H1 (cell line): ENCODE measurements around the gene DNAJC16. TPM values are rescaled to one million over a fixed set of nuclear protein-coding genes. Genes with fewer than 3 reads are reported as not detected.

Source experiments
- GABPA ChIP-seq: IDR thresholded peaks from 2 replicates; pipeline ENCODE4 v1.6.1; 2011; ENCODE audit warnings: mild to moderate bottlenecking, low read length, moderate library complexity, borderline replicate concordance; ENCODE audit not compliant: insufficient read depth
- HDAC6 ChIP-seq: IDR thresholded peaks from one replicate; pipeline ENCODE4 v1.7.1; 2012; ENCODE audit warnings: low read depth, mild to moderate bottlenecking, inconsistent platforms, low read length, moderate library complexity
- SIX5 ChIP-seq: IDR thresholded peaks from 2 replicates; pipeline ENCODE4 v1.6.1; 2011; ENCODE audit warnings: mild to moderate bottlenecking, low read depth, low read length
- SP2 ChIP-seq: IDR thresholded peaks from 2 replicates; pipeline ENCODE4 v1.6.1; 2012; ENCODE audit warnings: mild to moderate bottlenecking, low read length, inconsistent platforms
- TBP ChIP-seq: IDR thresholded peaks from 2 replicates; pipeline ENCODE4 v1.6.1; 2011; ENCODE audit warnings: low read depth, low read length, improper control_type of control experiment
- polyA plus RNA-seq, 7 experiments: library from polyadenylated mRNA; depleted of rRNA in 3 of 7; stranded (reverse) in 5 of 7; unstranded in 2 of 7; fragments of >200 nt in 5 of 7; fragments of 200-250 nt in 2 of 7; gene quantifications; 1 replicate in 5 of 7; 2 replicates in 1 of 7; 4 replicates in 1 of 7; pipeline versions ENCODE4 v1.2.1 to v1.2.3, GENCODE V29; 2011 to 2013; ENCODE audit warnings: missing spikeins in 2 of 7, mixed read lengths in 2 of 7
- total RNA-seq: library from RNA; stranded (reverse); fragmentation: NEBNext Ultra II Directional; extraction: Animal tissue kit (Norgen Biotek cat#: 25700); gene quantifications from 2 replicates; pipeline ENCODE4 v1.2.1, GENCODE V29; 2021
- TF ChIP-seq, protein P1 (sequence below): fragments of 300-600 bp; sonication (generic); IDR thresholded peaks from 2 replicates; pipeline ENCODE4 v1.7.1; 2012; ENCODE audit warnings: low read length, moderate library complexity, mild to moderate bottlenecking, inconsistent platforms; ENCODE audit not compliant: insufficient replicate concordance
- TF ChIP-seq, protein P2 (sequence below), 3 experiments: IDR thresholded peaks; 1 replicate in 2 of 3; 2 replicates in 1 of 3; pipeline versions ENCODE4 v1.5.1 to v1.6.1; 2011; ENCODE audit warnings: low read length in 3 of 3, mild to moderate bottlenecking in 3 of 3, inconsistent platforms in 2 of 3, low read depth in 1 of 3, moderate library complexity in 1 of 3; ENCODE audit not compliant: insufficient read depth in 1 of 3; ENCODE audit errors: control extremely low read depth in 1 of 3

DNAJC16 gene
- total and polyA plus RNA-seq, 2 of the 8 experiments (the other 6 are each of a cell fraction or from before 2014, with no cell fraction given) = 7.9 to 23.3 TPM

DNA sequence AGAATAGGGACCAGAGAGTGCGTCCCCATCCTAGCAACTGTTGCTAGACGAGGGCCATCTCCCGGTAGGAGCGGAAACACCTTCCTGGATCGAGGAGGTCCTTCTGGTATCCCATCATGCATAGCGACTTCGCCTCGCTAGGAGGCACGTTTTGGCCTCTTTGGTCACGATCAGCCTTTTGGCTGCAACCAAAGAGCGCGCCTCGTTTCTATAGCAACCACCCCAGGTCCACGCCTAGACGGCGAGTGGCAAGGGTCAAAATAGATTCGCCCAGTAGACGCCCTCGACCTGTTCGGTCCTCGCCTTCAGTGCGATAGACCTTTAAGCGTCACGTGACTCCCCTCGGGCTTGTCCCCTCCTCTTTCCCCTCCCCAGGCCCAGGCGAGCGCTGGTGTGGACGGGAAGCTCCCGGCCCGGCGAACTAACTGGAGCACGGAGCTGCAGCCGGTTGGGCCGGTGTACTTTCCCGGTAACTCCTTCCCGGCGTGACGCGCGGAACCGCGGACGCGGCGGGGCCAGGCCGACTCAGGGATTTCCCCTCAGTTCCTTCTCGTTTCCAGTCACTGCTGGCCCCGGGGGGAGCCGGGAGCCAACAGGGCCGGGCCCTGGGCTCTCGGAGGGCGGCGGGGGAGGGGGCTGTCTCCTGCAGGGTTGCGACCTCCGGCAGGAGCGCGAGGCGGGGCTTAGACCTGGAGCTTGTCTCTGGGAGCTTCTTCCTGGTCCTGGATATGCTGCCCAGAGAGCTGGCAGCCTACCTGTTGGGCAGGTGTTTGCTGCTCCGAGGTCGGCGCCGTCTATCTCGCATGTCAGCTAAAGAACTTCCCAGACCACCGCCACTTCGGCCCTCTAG lies at the start of gene DNAJC16 (continued):
- TF ChIP-seq, protein P1, sequence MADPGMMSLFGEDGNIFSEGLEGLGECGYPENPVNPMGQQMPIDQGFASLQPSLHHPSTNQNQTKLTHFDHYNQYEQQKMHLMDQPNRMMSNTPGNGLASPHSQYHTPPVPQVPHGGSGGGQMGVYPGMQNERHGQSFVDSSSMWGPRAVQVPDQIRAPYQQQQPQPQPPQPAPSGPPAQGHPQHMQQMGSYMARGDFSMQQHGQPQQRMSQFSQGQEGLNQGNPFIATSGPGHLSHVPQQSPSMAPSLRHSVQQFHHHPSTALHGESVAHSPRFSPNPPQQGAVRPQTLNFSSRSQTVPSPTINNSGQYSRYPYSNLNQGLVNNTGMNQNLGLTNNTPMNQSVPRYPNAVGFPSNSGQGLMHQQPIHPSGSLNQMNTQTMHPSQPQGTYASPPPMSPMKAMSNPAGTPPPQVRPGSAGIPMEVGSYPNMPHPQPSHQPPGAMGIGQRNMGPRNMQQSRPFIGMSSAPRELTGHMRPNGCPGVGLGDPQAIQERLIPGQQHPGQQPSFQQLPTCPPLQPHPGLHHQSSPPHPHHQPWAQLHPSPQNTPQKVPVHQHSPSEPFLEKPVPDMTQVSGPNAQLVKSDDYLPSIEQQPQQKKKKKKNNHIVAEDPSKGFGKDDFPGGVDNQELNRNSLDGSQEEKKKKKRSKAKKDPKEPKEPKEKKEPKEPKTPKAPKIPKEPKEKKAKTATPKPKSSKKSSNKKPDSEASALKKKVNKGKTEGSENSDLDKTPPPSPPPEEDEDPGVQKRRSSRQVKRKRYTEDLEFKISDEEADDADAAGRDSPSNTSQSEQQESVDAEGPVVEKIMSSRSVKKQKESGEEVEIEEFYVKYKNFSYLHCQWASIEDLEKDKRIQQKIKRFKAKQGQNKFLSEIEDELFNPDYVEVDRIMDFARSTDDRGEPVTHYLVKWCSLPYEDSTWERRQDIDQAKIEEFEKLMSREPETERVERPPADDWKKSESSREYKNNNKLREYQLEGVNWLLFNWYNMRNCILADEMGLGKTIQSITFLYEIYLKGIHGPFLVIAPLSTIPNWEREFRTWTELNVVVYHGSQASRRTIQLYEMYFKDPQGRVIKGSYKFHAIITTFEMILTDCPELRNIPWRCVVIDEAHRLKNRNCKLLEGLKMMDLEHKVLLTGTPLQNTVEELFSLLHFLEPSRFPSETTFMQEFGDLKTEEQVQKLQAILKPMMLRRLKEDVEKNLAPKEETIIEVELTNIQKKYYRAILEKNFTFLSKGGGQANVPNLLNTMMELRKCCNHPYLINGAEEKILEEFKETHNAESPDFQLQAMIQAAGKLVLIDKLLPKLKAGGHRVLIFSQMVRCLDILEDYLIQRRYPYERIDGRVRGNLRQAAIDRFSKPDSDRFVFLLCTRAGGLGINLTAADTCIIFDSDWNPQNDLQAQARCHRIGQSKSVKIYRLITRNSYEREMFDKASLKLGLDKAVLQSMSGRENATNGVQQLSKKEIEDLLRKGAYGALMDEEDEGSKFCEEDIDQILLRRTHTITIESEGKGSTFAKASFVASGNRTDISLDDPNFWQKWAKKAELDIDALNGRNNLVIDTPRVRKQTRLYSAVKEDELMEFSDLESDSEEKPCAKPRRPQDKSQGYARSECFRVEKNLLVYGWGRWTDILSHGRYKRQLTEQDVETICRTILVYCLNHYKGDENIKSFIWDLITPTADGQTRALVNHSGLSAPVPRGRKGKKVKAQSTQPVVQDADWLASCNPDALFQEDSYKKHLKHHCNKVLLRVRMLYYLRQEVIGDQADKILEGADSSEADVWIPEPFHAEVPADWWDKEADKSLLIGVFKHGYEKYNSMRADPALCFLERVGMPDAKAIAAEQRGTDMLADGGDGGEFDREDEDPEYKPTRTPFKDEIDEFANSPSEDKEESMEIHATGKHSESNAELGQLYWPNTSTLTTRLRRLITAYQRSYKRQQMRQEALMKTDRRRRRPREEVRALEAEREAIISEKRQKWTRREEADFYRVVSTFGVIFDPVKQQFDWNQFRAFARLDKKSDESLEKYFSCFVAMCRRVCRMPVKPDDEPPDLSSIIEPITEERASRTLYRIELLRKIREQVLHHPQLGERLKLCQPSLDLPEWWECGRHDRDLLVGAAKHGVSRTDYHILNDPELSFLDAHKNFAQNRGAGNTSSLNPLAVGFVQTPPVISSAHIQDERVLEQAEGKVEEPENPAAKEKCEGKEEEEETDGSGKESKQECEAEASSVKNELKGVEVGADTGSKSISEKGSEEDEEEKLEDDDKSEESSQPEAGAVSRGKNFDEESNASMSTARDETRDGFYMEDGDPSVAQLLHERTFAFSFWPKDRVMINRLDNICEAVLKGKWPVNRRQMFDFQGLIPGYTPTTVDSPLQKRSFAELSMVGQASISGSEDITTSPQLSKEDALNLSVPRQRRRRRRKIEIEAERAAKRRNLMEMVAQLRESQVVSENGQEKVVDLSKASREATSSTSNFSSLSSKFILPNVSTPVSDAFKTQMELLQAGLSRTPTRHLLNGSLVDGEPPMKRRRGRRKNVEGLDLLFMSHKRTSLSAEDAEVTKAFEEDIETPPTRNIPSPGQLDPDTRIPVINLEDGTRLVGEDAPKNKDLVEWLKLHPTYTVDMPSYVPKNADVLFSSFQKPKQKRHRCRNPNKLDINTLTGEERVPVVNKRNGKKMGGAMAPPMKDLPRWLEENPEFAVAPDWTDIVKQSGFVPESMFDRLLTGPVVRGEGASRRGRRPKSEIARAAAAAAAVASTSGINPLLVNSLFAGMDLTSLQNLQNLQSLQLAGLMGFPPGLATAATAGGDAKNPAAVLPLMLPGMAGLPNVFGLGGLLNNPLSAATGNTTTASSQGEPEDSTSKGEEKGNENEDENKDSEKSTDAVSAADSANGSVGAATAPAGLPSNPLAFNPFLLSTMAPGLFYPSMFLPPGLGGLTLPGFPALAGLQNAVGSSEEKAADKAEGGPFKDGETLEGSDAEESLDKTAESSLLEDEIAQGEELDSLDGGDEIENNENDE = no peak
- TF ChIP-seq GABPA = peak; percentile 80; the same call in 1 of the 2 replicates
- no peak for TF ChIP-seq HDAC6
- TF ChIP-seq SIX5 = no peak
- TF ChIP-seq SP2 = peak; percentile 68
- TF ChIP-seq TBP = peak; percentile 82
- TF ChIP-seq, protein P2, sequence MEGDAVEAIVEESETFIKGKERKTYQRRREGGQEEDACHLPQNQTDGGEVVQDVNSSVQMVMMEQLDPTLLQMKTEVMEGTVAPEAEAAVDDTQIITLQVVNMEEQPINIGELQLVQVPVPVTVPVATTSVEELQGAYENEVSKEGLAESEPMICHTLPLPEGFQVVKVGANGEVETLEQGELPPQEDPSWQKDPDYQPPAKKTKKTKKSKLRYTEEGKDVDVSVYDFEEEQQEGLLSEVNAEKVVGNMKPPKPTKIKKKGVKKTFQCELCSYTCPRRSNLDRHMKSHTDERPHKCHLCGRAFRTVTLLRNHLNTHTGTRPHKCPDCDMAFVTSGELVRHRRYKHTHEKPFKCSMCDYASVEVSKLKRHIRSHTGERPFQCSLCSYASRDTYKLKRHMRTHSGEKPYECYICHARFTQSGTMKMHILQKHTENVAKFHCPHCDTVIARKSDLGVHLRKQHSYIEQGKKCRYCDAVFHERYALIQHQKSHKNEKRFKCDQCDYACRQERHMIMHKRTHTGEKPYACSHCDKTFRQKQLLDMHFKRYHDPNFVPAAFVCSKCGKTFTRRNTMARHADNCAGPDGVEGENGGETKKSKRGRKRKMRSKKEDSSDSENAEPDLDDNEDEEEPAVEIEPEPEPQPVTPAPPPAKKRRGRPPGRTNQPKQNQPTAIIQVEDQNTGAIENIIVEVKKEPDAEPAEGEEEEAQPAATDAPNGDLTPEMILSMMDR (IDR thresholded peaks at IDR 0.05; ENCODE audit: control extremely low read depth in 1 of 3, insufficient read depth in 1 of 3, low read depth in 1 of 3, low read length in 3 of 3) = peak; percentile 4 to 35 (median 8); a peak in 3 of 4 replicates
